OCI-LY1 (cell line): ENCODE results near the gene TICAM2.

ENCODE experiments used
- EZH2 ChIP-seq: fragments of 200-600 bp; sonication (generic), shearing (Covaris generic); IDR thresholded peaks from 2 replicates; pipeline ENCODE4 v1.8.0; 2017; ENCODE audit warnings: borderline replicate concordance, mixed run types, mild to moderate bottlenecking, antibody characterized with exemption, low read length, moderate library complexity, mixed read lengths
- TF ChIP-seq, protein P1 (sequence below): fragments of 200-600 bp; sonication (generic), shearing (Covaris generic); IDR thresholded peaks from 2 replicates; pipeline ENCODE4 v1.5.1; 2017; ENCODE audit warnings: mild to moderate bottlenecking, antibody characterized with exemption, low read length, moderate library complexity, mixed read lengths

DNA sequence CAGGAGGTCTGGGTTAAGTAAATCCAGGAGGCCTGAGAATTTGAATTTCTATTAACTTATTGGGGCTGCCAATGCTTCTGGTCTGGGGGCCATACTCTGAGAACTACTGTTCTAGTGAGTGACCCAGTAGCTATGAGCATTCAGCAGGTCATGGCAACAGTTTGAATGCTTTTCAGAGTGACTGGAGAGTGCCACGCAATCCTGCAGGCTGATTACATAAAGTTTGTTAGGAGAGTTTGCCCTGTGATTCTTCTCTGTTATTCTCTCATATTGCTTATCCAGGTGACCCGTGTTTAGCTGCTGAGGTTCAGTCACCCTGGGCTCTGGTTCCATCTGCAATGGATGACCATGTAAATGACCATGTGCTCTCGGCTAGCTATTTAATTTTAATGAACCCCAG lies 45.8 kb upstream of the TICAM2 start:
- TF ChIP-seq, protein P1, sequence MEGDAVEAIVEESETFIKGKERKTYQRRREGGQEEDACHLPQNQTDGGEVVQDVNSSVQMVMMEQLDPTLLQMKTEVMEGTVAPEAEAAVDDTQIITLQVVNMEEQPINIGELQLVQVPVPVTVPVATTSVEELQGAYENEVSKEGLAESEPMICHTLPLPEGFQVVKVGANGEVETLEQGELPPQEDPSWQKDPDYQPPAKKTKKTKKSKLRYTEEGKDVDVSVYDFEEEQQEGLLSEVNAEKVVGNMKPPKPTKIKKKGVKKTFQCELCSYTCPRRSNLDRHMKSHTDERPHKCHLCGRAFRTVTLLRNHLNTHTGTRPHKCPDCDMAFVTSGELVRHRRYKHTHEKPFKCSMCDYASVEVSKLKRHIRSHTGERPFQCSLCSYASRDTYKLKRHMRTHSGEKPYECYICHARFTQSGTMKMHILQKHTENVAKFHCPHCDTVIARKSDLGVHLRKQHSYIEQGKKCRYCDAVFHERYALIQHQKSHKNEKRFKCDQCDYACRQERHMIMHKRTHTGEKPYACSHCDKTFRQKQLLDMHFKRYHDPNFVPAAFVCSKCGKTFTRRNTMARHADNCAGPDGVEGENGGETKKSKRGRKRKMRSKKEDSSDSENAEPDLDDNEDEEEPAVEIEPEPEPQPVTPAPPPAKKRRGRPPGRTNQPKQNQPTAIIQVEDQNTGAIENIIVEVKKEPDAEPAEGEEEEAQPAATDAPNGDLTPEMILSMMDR, result no peak
- no peak for TF ChIP-seq EZH2
